ENCODE data around the gene EFCAB9.

- TF ChIP-seq, protein P1, sequence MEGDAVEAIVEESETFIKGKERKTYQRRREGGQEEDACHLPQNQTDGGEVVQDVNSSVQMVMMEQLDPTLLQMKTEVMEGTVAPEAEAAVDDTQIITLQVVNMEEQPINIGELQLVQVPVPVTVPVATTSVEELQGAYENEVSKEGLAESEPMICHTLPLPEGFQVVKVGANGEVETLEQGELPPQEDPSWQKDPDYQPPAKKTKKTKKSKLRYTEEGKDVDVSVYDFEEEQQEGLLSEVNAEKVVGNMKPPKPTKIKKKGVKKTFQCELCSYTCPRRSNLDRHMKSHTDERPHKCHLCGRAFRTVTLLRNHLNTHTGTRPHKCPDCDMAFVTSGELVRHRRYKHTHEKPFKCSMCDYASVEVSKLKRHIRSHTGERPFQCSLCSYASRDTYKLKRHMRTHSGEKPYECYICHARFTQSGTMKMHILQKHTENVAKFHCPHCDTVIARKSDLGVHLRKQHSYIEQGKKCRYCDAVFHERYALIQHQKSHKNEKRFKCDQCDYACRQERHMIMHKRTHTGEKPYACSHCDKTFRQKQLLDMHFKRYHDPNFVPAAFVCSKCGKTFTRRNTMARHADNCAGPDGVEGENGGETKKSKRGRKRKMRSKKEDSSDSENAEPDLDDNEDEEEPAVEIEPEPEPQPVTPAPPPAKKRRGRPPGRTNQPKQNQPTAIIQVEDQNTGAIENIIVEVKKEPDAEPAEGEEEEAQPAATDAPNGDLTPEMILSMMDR (IDR thresholded peaks at IDR 0.05) = no peak
- no peak for TF ChIP-seq POLR2A (IDR thresholded peaks at IDR 0.05)
Observed at GRCh38 chr5:172183881-172184280, 10.1 kb upstream of the EFCAB9 start.
